HG03378 (cell line): ENCODE measurements around the gene FBXW12.
"Not testable (repeated sequence)": the region's sequence is repeated elsewhere in the genome, so short reads cannot be mapped to it uniquely, and the experiment has no call there.

Experiments used
- ATAC-seq: cut with Tn5 transposase; IDR thresholded peaks from one replicate; pipeline ENCODE4 v1.9.1; 2021; ENCODE audit warnings: mild to moderate bottlenecking, moderate library complexity; ENCODE audit not compliant: unreplicated experiment

Gene FBXW12

GRCh38 chr3:48372377-48372770, 355 bp downstream of the FBXW12 start:
- no peak for ATAC-seq

DNA sequence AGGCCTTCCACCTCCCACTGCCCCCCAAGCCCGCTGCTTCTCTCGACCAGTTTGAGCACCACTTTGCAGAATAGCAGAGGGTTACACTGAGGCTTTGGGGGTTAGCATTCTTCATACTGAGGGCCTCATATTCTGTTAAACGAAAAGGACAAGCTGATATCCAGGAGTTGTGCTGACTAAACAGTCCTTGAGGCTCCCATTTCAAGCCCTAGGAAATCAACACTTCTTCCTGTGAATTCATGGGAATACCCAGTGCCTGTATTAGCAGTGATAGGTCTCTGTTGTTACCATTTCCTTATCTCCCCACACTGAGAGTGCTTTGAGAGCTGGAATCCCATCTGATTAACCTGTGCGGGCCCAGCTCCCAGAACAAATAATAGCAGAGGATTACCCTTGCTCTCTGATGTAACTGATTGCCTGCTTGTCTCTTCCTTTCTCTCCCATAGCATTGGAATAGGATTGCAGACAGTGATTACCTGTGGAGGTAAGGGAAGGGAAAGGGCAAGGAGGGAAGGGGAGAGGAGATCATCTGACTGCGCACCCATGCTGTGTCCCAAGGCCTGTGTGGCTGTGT, 930 bp downstream of the FBXW12 start:
- ATAC-seq, result no peak

GRCh38 chr3:48387634-48388033, 15.6 kb downstream of the FBXW12 start:
- no peak for ATAC-seq

- no peak for ATAC-seq
These were observed 16.9 kb downstream of the FBXW12 start for GRCh38 chr3:48388966-48389365.

DNA sequence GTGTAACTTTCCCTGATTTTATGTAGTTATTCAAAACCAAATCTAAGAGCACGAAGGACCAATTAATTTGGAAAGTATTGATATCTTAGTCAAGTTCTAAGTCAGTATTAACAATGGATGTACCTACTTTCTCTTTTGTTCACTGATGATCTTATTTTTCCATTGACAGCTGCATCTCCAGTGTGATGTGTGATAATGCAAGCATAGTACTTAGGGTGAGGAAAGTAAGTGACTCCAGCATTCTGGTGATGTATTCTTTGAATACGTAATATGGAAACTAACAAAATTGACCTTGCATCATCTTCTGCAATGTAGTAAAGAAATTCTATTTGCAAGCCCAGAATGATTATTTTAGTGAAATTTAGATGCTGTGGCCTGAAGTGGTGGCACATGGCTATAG, 22.4 kb downstream of the FBXW12 start:
- no peak for ATAC-seq

GRCh38 chr3:48395714-48396113, 23.7 kb downstream of the FBXW12 start:
- no peak for ATAC-seq

DNA sequence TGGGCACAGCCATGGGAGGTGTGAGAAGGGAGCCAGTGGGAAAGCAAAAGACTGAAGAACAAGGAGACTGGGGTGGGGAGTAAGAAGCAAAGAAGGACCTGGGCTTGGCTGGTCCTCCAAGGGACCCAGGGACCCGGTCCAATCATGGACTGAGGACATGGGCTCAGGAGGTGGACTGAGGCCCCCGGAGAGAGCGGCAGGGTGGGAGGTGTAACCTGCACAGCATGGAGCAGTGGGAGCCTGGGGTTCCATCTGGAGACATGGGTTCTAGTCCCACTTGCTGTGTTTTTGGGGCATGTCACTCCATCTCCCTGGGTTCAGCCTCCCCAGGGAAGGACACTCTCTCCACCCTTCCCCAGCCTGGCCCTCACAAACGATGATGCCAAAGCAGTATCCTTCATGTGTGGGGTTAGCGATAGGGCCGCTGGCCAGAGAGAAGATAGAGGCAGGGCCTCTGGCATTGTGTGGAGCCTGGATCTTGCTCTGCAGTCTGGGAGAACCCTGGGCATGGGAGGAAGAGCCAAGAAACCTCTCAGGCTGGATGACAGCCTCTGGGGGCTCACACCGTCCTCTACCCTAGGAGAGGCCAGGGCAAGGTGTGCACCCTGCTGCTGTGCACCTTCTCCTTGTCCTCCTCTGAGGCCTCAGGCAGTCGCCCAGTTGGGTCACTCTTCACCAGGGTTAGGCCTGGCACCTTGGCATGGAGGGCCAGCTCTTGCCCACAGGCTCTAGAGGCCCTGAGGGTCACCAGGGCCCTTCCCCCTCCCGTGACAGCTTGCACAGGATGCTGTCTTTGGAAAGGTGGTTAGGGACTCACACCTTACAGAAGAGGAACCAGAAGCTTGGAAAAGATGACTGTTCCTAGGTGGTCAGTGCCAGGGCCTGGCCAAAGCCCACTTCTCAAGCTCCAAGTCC, 26.0 kb downstream of the FBXW12 start:
- ATAC-seq, result no peak

DNA sequence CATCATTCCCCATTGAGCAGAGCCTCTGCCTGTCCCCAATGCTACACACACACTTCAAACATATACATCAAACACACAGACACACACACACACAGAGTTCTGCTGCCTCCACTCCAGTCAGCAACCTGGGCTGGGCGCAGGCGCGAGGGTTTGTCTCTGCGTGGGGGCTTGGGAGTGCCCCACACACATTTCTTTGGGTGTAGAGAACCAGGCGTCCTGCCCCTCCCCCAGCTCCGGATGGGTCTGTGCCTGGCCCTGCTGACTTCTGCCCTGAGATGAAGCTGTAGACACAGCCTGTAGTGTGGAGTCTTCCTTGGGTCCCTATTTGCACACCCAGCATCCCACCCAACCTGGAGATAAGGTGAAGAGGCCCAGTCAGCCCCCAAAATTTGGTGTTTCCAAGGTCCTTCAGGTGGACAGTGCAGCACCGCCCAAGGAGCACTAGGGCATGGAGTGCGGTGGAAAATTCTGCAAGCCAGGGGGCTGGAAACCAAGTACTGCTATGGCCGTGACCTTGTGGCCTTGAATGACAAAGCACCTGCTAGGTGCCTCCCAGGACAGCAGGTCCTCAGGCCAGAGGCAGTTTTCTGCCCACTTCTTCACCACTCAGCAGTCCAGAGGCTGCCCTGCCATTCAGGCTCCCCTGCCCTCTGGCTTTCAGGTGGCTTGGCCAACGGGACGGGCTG, 26.8 kb downstream of the FBXW12 start:
- no peak for ATAC-seq

- ATAC-seq, result no peak
These were observed 27.6 kb downstream of the FBXW12 start for GRCh38 chr3:48399387-48400172.

GRCh38 chr3:48400824-48401433, 28.9 kb downstream of the FBXW12 start:
- ATAC-seq, result no peak

DNA sequence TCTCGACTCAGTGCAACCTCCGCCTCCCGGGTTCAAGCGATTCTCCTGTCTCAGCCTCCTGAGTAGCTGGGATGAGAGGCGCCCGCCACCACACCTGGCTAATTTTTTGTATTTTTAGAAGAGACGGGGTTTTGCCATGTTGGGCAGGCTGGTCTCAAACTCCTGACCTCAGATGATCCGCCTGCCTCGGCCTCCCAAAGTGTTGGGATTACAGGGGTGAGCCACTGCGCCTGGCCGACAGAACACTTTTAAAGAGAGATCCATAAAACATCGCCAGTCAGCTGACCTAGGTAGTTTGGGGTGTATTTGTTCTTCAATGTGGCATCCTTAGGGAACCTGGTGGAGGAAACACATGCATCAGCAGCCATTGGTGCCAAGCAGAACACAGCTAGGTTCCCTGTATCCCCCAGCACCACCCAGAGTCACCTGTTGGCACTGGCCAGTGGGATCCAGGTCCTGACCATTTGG, 29.4 kb downstream of the FBXW12 start:
- ATAC-seq, result not testable (repeated sequence)

- ATAC-seq, result no peak
These were observed 30.3 kb downstream of the FBXW12 start for GRCh38 chr3:48402281-48402732.

GRCh38 chr3:48402907-48403306, 30.9 kb downstream of the FBXW12 start:
- ATAC-seq, result no peak

GRCh38 chr3:48403533-48404439, 31.8 kb downstream of the FBXW12 start:
- ATAC-seq, result no peak

GRCh38 chr3:48404440-48405342, 32.7 kb downstream of the FBXW12 start:
- ATAC-seq, result no peak

DNA sequence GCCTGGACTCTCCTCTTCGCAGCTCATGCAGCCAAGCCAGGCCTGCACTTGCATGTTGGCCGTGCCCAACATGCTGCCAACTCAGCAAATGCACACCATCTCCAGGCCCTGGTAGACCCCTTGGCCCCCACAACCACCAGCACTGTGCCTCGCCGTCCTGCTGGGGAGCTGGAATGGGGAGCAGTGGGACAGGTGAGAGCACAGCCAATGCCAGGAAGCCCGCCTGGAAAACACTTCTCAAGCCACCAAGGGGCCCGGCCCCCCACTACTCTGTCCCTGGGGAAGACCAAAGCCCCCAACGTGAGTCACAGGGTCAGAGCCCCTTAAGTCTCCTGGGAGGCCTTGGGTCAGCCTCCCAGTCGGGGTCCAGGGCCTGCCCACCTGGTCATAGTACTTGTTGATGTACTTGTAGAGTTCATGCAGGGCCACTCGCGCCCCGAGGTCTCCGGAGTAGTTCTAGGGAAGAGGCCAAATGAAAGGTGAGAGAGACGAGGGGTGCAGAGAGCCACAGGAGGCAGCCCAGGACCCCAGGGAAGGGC, 33.4 kb downstream of the FBXW12 start:
- no peak for ATAC-seq

DNA sequence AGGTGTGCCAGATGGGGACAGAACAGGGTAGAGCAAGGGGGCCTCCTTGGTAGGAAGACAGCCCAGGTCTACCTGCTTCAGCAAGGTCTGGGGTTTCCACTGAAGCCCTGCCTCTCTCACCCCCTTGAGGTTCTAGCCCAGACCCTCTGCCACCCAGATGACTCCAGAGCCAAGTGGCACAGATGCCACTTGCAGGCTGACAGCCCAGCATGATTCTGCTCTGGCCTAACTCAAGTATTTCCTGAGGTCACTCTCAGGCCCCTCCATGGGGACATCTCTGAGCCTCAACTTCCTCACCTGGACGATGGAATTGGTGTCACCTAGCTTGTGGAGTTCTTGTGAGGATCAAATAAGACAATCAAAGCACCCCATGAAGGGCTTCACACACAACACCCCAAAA, 34.0 kb downstream of the FBXW12 start:
- ATAC-seq, result no peak
